ENCODE measurements around the gene TBX4. TPM values are rescaled to one million over a fixed set of nuclear protein-coding genes. Genes with fewer than 3 reads are reported as not detected.
"Not testable (repeated sequence)": the region's sequence is repeated elsewhere in the genome, so short reads cannot be mapped to it uniquely, and the experiment has no call there.

The TBX4 gene
- total and polyA plus RNA-seq, 4 donors: not detected

GRCh38 chr17:61507383-61508066 is 55.3 kb downstream of the TBX4 start:
- Histone ChIP-seq H3K27me3 (ENCODE audit: control insufficient read depth in 4 of 4, insufficient read depth in 4 of 4, low read length in 3 of 4) (no peaks in the 10 kb centered on the region), H3K36me3 (ENCODE audit: control insufficient read depth in 4 of 4, insufficient read depth in 3 of 4, low read depth in 1 of 4, low read length in 3 of 4) (no peaks in the 10 kb centered on the region), H3K9ac (ENCODE audit: low read depth in 1 of 2, low read length in 2 of 2) (no peak overlapping the region), H3K27ac (ENCODE audit: low read depth in 1 of 2, low read length in 2 of 2) (no peak overlapping the region), H3K4me1 (ENCODE audit: control insufficient read depth in 4 of 4, insufficient read depth in 4 of 4, low read length in 3 of 4) (no peaks in the 10 kb centered on the region), H3K9me3 (ENCODE audit: control insufficient read depth in 4 of 4, low read length in 3 of 4) (no peaks in the 10 kb centered on the region), H3K4me3 (ENCODE audit: low read depth in 1 of 3, low read length in 3 of 3) (no peak overlapping the region)
- TF ChIP-seq HNF4A (conservative IDR thresholded peaks at IDR 0.05) (no peak), FOXA2 (IDR thresholded peaks at IDR 0.05) (no peak), RAD21 (IDR thresholded peaks at IDR 0.05) (no peak), SP1 (IDR thresholded peaks at IDR 0.05) (no peak), JUND (IDR thresholded peaks at IDR 0.05) (no peak)
- TF ChIP-seq, protein P1, sequence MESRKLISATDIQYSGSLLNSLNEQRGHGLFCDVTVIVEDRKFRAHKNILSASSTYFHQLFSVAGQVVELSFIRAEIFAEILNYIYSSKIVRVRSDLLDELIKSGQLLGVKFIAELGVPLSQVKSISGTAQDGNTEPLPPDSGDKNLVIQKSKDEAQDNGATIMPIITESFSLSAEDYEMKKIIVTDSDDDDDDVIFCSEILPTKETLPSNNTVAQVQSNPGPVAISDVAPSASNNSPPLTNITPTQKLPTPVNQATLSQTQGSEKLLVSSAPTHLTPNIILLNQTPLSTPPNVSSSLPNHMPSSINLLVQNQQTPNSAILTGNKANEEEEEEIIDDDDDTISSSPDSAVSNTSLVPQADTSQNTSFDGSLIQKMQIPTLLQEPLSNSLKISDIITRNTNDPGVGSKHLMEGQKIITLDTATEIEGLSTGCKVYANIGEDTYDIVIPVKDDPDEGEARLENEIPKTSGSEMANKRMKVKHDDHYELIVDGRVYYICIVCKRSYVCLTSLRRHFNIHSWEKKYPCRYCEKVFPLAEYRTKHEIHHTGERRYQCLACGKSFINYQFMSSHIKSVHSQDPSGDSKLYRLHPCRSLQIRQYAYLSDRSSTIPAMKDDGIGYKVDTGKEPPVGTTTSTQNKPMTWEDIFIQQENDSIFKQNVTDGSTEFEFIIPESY (IDR thresholded peaks at IDR 0.05): no peak
- no peak for DNase-seq (ENCODE audit: low spot score)
- WGBS: 81% methylated on average over 9 of the region's 9 CpGs

DNA sequence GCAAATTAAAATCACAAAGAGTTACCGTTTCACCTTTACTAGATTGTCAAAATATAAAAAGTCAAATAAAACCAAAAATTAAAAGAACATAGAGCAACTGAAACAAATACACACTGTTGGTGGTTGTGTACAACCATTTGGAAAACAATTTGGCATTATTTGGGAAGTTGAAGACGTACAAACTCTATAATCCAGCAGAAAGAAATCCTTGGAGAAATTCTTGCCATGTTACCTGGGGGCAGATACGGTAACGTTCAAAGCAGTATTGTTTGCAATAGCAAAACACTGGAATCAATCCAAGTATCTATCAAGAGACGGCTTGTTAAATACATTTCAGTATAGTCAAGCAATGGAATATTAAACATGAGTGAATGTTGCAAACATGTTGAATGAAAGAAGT is 56.7 kb downstream of the TBX4 start:
- Histone ChIP-seq H3K4me1 (ENCODE audit: control insufficient read depth in 4 of 4, insufficient read depth in 4 of 4, low read length in 3 of 4) (no peaks in the 10 kb centered on the region), H3K9me3 (ENCODE audit: control insufficient read depth in 4 of 4, low read length in 3 of 4) (no peaks in the 10 kb centered on the region), H3K4me3 (ENCODE audit: low read depth in 1 of 3, low read length in 3 of 3) (no peak overlapping the region), H3K9ac (ENCODE audit: low read depth in 1 of 2, low read length in 2 of 2) (no peak overlapping the region), H3K27ac (ENCODE audit: low read depth in 1 of 2, low read length in 2 of 2) (no peak overlapping the region), H3K36me3 (ENCODE audit: control insufficient read depth in 4 of 4, insufficient read depth in 3 of 4, low read depth in 1 of 4, low read length in 3 of 4) (no peaks in the 10 kb centered on the region), H3K27me3 (ENCODE audit: control insufficient read depth in 4 of 4, insufficient read depth in 4 of 4, low read length in 3 of 4) (no peaks in the 10 kb centered on the region)
- WGBS: 86% methylated on average over 5 of the region's 5 CpGs
- DNase-seq (ENCODE audit: low spot score): no peak
- TF ChIP-seq, protein P1 (IDR thresholded peaks at IDR 0.05): no peak
- TF ChIP-seq FOXA2 (IDR thresholded peaks at IDR 0.05) (no peak), JUND (IDR thresholded peaks at IDR 0.05) (no peak), EGR1 (IDR thresholded peaks at IDR 0.05; ENCODE audit: low read depth in 2 of 2) (no peak), SP1 (IDR thresholded peaks at IDR 0.05) (no peak), NR2F2 (IDR thresholded peaks at IDR 0.05) (no peak), HNF4A (conservative IDR thresholded peaks at IDR 0.05) (no peak), MAX (IDR thresholded peaks at IDR 0.05) (no peak), RAD21 (IDR thresholded peaks at IDR 0.05) (no peak), GABPA (IDR thresholded peaks at IDR 0.05 in 1 of 2, conservative IDR thresholded peaks at IDR 0.05 in 1 of 2) (no peak), YY1 (IDR thresholded peaks at IDR 0.05) (no peak), TAF1 (conservative IDR thresholded peaks at IDR 0.05) (no peak), RXRA (IDR thresholded peaks at IDR 0.05) (no peak)
- TF ChIP-seq, protein P2, sequence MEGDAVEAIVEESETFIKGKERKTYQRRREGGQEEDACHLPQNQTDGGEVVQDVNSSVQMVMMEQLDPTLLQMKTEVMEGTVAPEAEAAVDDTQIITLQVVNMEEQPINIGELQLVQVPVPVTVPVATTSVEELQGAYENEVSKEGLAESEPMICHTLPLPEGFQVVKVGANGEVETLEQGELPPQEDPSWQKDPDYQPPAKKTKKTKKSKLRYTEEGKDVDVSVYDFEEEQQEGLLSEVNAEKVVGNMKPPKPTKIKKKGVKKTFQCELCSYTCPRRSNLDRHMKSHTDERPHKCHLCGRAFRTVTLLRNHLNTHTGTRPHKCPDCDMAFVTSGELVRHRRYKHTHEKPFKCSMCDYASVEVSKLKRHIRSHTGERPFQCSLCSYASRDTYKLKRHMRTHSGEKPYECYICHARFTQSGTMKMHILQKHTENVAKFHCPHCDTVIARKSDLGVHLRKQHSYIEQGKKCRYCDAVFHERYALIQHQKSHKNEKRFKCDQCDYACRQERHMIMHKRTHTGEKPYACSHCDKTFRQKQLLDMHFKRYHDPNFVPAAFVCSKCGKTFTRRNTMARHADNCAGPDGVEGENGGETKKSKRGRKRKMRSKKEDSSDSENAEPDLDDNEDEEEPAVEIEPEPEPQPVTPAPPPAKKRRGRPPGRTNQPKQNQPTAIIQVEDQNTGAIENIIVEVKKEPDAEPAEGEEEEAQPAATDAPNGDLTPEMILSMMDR (IDR thresholded peaks at IDR 0.05; ENCODE audit: low read depth, low read length, missing input control): no peak
- TF ChIP-seq, protein P3, sequence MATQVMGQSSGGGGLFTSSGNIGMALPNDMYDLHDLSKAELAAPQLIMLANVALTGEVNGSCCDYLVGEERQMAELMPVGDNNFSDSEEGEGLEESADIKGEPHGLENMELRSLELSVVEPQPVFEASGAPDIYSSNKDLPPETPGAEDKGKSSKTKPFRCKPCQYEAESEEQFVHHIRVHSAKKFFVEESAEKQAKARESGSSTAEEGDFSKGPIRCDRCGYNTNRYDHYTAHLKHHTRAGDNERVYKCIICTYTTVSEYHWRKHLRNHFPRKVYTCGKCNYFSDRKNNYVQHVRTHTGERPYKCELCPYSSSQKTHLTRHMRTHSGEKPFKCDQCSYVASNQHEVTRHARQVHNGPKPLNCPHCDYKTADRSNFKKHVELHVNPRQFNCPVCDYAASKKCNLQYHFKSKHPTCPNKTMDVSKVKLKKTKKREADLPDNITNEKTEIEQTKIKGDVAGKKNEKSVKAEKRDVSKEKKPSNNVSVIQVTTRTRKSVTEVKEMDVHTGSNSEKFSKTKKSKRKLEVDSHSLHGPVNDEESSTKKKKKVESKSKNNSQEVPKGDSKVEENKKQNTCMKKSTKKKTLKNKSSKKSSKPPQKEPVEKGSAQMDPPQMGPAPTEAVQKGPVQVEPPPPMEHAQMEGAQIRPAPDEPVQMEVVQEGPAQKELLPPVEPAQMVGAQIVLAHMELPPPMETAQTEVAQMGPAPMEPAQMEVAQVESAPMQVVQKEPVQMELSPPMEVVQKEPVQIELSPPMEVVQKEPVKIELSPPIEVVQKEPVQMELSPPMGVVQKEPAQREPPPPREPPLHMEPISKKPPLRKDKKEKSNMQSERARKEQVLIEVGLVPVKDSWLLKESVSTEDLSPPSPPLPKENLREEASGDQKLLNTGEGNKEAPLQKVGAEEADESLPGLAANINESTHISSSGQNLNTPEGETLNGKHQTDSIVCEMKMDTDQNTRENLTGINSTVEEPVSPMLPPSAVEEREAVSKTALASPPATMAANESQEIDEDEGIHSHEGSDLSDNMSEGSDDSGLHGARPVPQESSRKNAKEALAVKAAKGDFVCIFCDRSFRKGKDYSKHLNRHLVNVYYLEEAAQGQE (IDR thresholded peaks at IDR 0.05): no peak
- TF ChIP-seq, protein P4, sequence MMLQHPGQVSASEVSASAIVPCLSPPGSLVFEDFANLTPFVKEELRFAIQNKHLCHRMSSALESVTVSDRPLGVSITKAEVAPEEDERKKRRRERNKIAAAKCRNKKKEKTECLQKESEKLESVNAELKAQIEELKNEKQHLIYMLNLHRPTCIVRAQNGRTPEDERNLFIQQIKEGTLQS (IDR thresholded peaks at IDR 0.05): no peak

DNA sequence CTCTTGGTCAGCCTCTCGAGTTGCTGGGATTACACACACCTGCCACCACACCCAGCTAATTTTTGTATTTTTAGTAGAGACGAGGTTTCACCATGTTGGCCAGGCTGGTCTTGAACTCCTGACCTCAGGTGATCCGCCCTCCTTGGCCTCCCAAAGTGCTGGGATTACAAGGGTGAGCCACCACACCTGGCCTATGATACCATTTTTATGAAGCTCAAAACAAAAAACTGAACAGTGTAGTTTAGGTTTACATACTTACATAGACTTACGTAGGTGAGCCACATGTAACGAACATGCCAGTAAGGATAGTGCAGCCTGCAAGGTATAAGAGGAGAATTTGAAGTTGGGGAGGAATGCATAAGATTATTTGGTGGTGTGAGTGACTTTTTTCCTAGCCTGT is 57.2 kb downstream of the TBX4 start:
- H3K36me3 ChIP-seq (ENCODE audit: control insufficient read depth in 4 of 4, insufficient read depth in 3 of 4, low read depth in 1 of 4, low read length in 3 of 4); H3K9ac ChIP-seq (ENCODE audit: low read depth in 1 of 2, low read length in 2 of 2); H3K4me3 ChIP-seq (ENCODE audit: low read depth in 1 of 3, low read length in 3 of 3); H3K9me3 ChIP-seq (ENCODE audit: control insufficient read depth in 4 of 4, low read length in 3 of 4); DNase-seq (ENCODE audit: low spot score); H3K27ac ChIP-seq (ENCODE audit: low read depth in 1 of 2, low read length in 2 of 2); H3K4me1 ChIP-seq (ENCODE audit: control insufficient read depth in 4 of 4, insufficient read depth in 4 of 4, low read length in 3 of 4); H3K27me3 ChIP-seq (ENCODE audit: control insufficient read depth in 4 of 4, insufficient read depth in 4 of 4, low read length in 3 of 4): not testable (repeated sequence)
- WGBS: 91% methylated on average over 5 of the region's 5 CpGs

All from liver (tissue), 9 donors.